ENCODE measurements around the gene CORO2A. TPM values are rescaled to one million over a fixed set of nuclear protein-coding genes. Genes with fewer than 3 reads are reported as not detected.

CORO2A gene
- total and polyA plus RNA-seq, 8 donors = 2.8 to 26.7 (median 10.7) TPM

- H3K27ac ChIP-seq = peak overlapping the region; percentile 84 to 89 (median 87)
- intact Hi-C loops (cut with DNase I; ENCODE audit: low total_unique reads) = no loop called here
- TF ChIP-seq CTCF (IDR thresholded peaks at IDR 0.05) = no peak
- no peak for TF ChIP-seq POLR2AphosphoS5 (IDR thresholded peaks at IDR 0.05)
- no peak for TF ChIP-seq EP300 (IDR thresholded peaks at IDR 0.05)
- no peak for TF ChIP-seq POLR2A (IDR thresholded peaks at IDR 0.05)
- peaks cover 12 to 31% (median 20%) of the 10 kb centered on the region in 4 donors for H3K4me1 ChIP-seq
- peak overlapping the region; percentile 61 to 77 (median 68) for H3K4me3 ChIP-seq
- no peak for DNase-seq
- H3K27me3 ChIP-seq = no peaks in the 10 kb centered on the region
- peaks cover 0 to 10% (median under 1%) of the 10 kb centered on the region in 4 donors for H3K36me3 ChIP-seq
- 34 to 47% (median 39%) methylated on average over 8 of the region's 8 CpGs for WGBS, 5 donors
- H3K9me3 ChIP-seq = no peaks in the 10 kb centered on the region
Observed at GRCh38 chr9:98193336-98193944, 1.0 kb upstream of the CORO2A start.

- intact Hi-C loops (cut with DNase I; ENCODE audit: low total_unique reads) = no loop called here
- Histone ChIP-seq H3K27ac (peak overlapping the region; percentile 69 to 88 (median 84)), H3K4me3 (peak overlapping the region; percentile 61 to 77 (median 68)), H3K4me1 (peaks cover 12 to 31% (median 20%) of the 10 kb centered on the region in 4 donors), H3K9me3 (no peaks in the 10 kb centered on the region), H3K27me3 (no peaks in the 10 kb centered on the region), H3K36me3 (no peaks in the 10 kb centered on the region)
- peak; percentile 48 to 78 for DNase-seq
- 7 to 40% (median 10%) methylated on average over 6 to 47 of the region's 47 CpGs for WGBS, 5 donors
- no peak for TF ChIP-seq EP300 (IDR thresholded peaks at IDR 0.05)
- no peak for TF ChIP-seq POLR2AphosphoS5 (IDR thresholded peaks at IDR 0.05)
- TF ChIP-seq CTCF (IDR thresholded peaks at IDR 0.05) = no peak
- no peak for TF ChIP-seq POLR2A (IDR thresholded peaks at IDR 0.05)
Observed at GRCh38 chr9:98191671-98192502, 550 bp downstream of the CORO2A start.

DNA sequence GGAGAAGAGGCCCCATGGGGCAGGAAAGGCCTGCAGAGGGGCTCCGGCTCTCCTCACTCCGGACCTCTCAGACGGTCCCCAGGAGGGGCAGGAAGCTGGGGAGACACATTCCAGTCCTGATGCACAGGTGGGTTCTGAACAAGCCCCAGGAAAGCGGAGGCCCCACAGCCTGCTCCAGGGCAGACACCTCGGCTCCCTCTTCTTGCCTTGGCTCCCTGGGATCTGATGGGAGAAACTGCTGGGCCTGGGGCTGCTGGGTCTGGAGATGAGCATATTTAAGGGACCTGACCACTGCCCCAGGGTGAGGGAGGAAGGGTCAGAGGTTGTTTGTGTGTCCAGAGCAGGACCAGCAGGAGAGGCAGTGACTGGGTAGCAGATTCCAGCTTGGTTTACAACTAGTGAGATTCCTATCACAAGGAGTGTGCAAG lies 1.2 kb downstream of the CORO2A start:
- H3K36me3 ChIP-seq = no peaks in the 10 kb centered on the region
- H3K27me3 ChIP-seq = no peaks in the 10 kb centered on the region
- DNase-seq = no peak
- H3K4me1 ChIP-seq = peaks cover 12 to 31% (median 20%) of the 10 kb centered on the region in 4 donors
- 40 to 83% (median 70%) methylated on average over 3 to 5 of the region's 5 CpGs for WGBS, 5 donors
- no peaks in the 10 kb centered on the region for H3K9me3 ChIP-seq
- H3K27ac ChIP-seq = peak overlapping the region in 3 of 5 donors; percentile 69 to 87 (median 84)
- peak overlapping the region in 3 of 4 donors; percentile 61 to 77 (median 72) for H3K4me3 ChIP-seq
- TF ChIP-seq POLR2A (IDR thresholded peaks at IDR 0.05) (no peak), CTCF (IDR thresholded peaks at IDR 0.05) (no peak), EP300 (IDR thresholded peaks at IDR 0.05) (no peak), POLR2AphosphoS5 (IDR thresholded peaks at IDR 0.05) (no peak)
- intact Hi-C loops (cut with DNase I; ENCODE audit: low total_unique reads) = no loop called here

GRCh38 chr9:98190757-98191105 lies 1.7 kb downstream of the CORO2A start:
- DNase-seq = no peak

More at GRCh38 chr9:98190757-98191105, 1.7 kb downstream of the CORO2A start:
- no peaks in the 10 kb centered on the region for H3K36me3 ChIP-seq
- no peaks in the 10 kb centered on the region for H3K27me3 ChIP-seq
- H3K4me3 ChIP-seq = peak overlapping the region in 1 of 4 donors; percentile 77
- no peaks in the 10 kb centered on the region for H3K9me3 ChIP-seq
- intact Hi-C loops (cut with DNase I; ENCODE audit: low total_unique reads) = no loop called here
- H3K27ac ChIP-seq = no peak overlapping the region
- peaks cover 12 to 31% (median 20%) of the 10 kb centered on the region in 4 donors for H3K4me1 ChIP-seq
- no peak for TF ChIP-seq POLR2AphosphoS5 (IDR thresholded peaks at IDR 0.05)
- TF ChIP-seq POLR2A (IDR thresholded peaks at IDR 0.05) = no peak
- no peak for TF ChIP-seq CTCF (IDR thresholded peaks at IDR 0.05)
- TF ChIP-seq EP300 (IDR thresholded peaks at IDR 0.05) = no peak
- 76 to 92% (median 86%) methylated on average over 5 of the region's 5 CpGs for WGBS, 5 donors
